Measurements from ENCODE around the gene MUL1.

MUL1 gene

DNA sequence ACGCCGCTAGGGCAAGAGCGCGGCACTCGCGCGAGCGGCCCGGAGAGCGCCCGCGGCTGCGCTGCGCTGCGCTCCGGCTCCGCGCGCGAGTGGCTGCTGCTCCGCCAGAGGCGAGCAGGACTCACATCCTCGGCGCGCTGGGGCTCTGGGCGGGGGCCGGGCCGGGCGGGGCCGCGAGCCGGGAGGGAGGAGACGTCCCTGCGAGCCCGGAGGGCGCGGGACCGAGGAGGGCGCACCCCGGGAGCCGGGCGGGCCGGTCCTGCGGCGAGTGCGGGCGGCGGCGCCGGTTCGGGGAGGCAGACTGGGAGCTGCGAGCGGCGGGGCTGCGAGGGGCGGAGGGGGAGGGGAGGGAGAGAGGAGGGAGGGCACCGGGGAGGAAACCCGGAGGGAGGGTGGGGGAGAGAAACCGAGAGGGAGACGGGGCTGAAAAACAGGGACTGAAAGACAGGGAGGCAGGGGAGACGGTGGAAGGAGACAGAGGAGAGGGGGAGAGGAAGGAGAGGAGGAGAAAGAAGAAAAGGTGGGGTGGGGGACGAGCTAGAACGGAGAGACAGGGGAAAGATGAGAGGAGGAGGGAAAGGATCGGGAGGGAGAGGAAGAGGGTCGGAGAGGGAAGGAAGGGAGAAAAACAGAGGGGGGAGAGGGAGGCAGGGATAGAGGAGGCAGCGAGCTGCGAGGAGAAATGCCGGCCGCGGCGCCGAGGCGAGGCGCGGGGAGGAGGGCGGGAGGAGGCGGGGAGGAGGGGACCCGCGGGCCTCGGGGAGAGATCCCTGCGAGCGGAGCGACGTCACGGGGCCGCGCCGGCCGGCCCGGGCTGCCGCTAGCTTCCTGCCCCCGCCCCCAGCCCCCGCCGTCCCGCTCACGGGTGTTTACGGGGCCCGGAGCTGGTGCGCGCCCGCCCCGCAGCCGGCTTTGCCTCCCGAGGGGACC lies 22.2 kb downstream of the MUL1 start, which contains the start of gene CAMK2N1:
CAMK2N1 (minus strand) TSS at position 684 of the 930 bp plus-strand sequence. CDS start 831 bp downstream, outside the sequence.
- TF ChIP-seq, protein P1, sequence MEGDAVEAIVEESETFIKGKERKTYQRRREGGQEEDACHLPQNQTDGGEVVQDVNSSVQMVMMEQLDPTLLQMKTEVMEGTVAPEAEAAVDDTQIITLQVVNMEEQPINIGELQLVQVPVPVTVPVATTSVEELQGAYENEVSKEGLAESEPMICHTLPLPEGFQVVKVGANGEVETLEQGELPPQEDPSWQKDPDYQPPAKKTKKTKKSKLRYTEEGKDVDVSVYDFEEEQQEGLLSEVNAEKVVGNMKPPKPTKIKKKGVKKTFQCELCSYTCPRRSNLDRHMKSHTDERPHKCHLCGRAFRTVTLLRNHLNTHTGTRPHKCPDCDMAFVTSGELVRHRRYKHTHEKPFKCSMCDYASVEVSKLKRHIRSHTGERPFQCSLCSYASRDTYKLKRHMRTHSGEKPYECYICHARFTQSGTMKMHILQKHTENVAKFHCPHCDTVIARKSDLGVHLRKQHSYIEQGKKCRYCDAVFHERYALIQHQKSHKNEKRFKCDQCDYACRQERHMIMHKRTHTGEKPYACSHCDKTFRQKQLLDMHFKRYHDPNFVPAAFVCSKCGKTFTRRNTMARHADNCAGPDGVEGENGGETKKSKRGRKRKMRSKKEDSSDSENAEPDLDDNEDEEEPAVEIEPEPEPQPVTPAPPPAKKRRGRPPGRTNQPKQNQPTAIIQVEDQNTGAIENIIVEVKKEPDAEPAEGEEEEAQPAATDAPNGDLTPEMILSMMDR (IDR thresholded peaks at IDR 0.05; ENCODE audit: insufficient read depth, low read depth, low read length, missing control alignments), result no peak
- H3K4me3 ChIP-seq (ENCODE audit: low read depth, low read length), result no peak within 1 kb of the TSS
- no peak for DNase-seq (ENCODE audit: low read depth)

DNA sequence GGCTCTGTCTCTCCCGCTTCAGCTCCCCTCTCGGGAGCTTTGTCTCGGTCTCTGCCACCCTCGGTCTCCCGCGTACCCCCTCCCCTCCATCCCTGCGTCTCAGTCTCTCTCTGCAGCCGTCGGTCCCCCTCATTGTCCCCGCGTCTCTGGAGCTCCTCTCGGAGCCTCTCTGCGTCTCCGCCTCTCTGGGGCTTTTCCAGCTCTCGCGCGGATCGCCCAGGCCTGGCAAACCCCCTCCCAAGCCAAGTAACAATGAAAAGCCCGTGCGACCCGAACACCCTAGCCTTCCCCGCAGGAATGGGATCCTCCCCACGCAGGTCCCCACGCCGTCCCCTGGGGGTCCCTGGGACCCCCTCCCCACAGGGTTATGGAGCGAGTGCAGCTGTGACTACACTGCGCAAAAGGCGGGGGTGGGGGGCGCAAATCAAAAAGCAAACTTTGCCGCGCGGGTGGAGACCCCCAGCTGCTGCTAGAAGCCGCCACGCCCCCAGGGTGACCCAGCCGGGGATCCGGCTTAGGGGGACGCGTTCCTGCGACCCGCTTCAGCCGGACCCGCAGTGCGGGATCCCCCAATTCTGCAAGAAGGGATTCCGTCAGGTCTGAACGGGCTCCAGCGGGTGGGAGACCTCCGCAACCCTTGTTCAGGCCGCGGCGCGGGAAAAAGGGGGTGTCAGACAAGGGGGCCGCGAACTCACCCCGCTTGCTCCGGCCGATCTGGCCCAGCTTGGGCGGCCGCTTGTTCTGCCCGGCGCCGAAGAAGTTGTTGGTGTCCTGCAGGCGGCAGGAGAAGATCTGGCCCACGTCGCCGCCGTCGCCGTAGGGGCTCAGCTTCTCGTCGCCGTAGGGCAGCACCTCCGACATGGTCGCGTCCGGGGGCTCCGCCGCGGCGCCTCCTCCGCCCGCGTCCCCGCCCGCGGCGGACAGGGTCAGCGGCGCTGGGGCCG lies 23.2 kb downstream of the MUL1 start:
- H3K4me3 ChIP-seq (ENCODE audit: low read depth, low read length), result no peak overlapping the region
- no peak for DNase-seq (ENCODE audit: low read depth)
- TF ChIP-seq, protein P1 (IDR thresholded peaks at IDR 0.05; ENCODE audit: insufficient read depth, low read depth, low read length, missing control alignments), result no peak

DNA sequence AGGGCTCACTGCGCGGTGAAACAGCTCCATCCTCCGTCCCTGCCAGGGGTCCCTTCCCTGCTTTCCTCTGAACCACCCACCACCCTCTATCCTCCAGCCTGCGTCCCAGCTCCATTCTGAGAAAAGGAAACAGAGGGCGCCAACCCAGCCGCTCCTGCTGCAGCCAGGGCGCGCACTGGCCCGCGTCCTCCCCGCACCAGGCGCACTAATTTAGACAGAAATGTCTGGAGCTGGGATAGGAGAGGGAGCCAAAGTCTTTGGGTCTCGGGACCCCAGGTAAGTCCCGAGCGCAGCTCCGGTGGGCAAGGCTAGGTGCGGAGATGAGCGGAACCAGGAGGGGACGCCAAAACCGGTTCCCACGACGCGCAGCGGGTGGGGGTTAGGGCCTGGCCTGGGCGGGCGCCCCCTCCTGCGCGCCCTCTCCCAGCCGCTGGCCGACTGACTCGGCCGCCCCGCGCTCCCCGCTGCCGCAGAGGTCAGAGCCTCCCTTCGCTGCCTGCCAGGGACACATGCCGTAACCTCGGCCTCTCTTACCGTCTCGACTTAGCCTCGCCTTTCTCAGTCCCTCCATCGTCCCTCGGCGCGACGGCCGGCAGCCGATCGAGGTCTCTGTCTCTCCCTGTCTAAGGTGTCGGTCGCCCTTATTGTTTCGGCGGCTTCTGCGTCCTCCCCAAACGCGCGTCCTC lies 24.0 kb downstream of the MUL1 start:
- no peak overlapping the region for H3K4me3 ChIP-seq (ENCODE audit: low read depth, low read length)
- no peak for DNase-seq (ENCODE audit: low read depth)

DNA sequence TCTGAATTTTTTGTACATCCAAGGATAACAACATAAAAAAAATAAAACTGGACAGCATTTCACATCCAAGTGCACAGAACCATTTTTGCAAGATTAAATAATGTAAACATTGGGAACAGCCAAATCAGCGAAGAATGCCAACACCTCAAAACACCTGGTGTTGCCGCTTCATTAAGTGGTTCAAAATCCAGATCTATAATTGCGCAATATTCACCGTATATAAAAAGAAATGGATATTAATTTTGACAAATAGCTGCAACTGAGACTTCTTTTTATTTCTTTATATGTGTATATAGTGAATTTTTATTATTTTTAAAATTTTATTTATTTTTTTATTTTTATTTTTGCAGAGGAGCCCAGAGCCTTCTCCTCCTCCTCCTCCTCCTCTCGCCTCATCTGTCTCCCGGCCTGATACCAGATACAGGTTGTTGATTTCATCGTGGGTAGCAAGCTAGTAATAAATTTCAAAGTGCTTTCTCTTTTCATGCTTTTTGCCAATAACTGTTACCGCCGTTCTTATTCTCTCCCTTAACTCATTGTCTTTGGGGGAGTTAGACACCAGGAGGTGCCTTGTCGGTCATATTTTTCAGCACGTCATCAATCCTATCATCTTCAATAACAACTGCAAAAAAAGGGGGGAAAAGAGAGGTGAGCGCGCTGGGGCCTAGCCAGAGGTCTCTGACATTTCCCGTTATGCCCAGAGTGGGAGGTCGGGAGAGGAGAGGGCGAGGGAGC lies 24.7 kb downstream of the MUL1 start:
- TF ChIP-seq, protein P1 (IDR thresholded peaks at IDR 0.05; ENCODE audit: insufficient read depth, low read depth, low read length, missing control alignments), result no peak
- DNase-seq (ENCODE audit: low read depth), result no peak
- no peak overlapping the region for H3K4me3 ChIP-seq (ENCODE audit: low read depth, low read length)

More for the DNA sequence above, 24.0 kb downstream of the MUL1 start:
- TF ChIP-seq, protein P1 (IDR thresholded peaks at IDR 0.05; ENCODE audit: insufficient read depth, low read depth, low read length, missing control alignments), result no peak

DNA sequence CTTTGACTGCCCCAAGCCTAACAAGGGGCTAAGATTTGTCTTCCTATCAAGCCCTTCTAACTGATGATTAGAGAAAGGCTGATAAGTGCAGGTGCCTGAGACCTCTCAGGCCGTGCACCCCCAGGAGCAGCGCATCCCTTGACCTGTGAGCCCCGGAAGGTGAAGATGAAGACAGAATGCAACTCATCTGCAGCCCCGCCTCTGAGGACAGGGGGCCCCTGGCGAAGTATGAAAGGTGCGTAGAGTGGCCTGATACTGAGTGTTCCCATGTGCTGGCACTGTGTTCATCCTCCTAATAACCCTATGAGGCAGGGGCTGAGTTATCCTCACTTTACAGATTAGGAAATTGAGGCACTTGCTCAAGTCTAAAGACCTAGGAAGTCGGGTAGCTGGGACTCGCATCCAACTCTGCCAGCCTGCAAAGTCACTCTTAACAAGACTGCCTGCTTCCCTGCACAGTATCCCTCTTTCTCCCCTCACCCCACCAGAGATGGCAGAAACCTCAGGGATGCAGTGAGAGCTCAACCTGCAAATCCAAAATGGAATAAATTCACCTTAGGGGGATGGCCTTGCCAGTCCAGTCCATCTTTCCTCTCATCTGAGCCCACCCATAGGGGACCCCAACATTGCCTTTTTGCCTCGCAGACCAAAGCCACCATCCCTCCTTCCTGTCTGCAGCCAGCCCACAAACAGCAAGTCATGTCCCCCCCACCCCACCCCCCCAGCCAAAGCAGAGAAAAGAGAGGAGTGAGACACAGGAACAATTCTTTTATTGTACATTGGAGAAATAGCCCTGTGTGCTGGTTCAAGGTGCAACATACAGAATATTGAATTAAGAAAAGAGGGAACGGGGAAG lies 26.1 kb downstream of the MUL1 start:
- H3K4me3 ChIP-seq (ENCODE audit: low read depth, low read length), result no peak overlapping the region
- no peak for DNase-seq (ENCODE audit: low read depth)
- TF ChIP-seq, protein P1 (IDR thresholded peaks at IDR 0.05; ENCODE audit: insufficient read depth, low read depth, low read length, missing control alignments), result no peak
